Stimulated activated CD4-positive, alpha-beta T cell treated with anti-CD3 and anti-CD28 coated beads, Interleukin-12 subunit alpha, Interleukin-12 subunit beta, amount 100 ng/mL, for 4 hours (primary cell): ENCODE results near the gene TCTN2.

ENCODE experiments used
- DNase-seq: peaks from one replicate; pipeline ENCODE4 v3.0.0-alpha.2; 2020

TCTN2 gene

GRCh38 chr12:123747309-123747708 is 76.4 kb downstream of the TCTN2 start:
- no peak for DNase-seq

GRCh38 chr12:123748161-123748560 is 77.2 kb downstream of the TCTN2 start:
- DNase-seq: no peak

- DNase-seq: no peak
Observed at GRCh38 chr12:123748661-123749060, 77.7 kb downstream of the TCTN2 start.

GRCh38 chr12:123749355-123749754 is 78.4 kb downstream of the TCTN2 start:
- no peak for DNase-seq

GRCh38 chr12:123750159-123750656 is 79.3 kb downstream of the TCTN2 start:
- no peak for DNase-seq

GRCh38 chr12:123752046-123752445 is 81.1 kb downstream of the TCTN2 start:
- no peak for DNase-seq

- no peak for DNase-seq
Observed at GRCh38 chr12:123754041-123754772, 83.3 kb downstream of the TCTN2 start.

- no peak for DNase-seq
Observed at GRCh38 chr12:123757561-123757960, 86.6 kb downstream of the TCTN2 start.
